Upper lobe of right lung (tissue), 1 donor: ENCODE results near the gene UBE2D1. TPM values are rescaled to one million over a fixed set of nuclear protein-coding genes. Genes with fewer than 3 reads are reported as not detected.

Source experiments
- ATAC-seq: fragments of 200-7000 bp; cut with Tn5 transposase; one replicate; pipeline ENCODE4 v1.9.1; 2020; ENCODE audit warnings: mild to moderate bottlenecking, moderate library complexity
- DNase-seq: peaks from one replicate; pipeline ENCODE4 v3.0.0-alpha.2; 2020
- H3K27ac ChIP-seq: fragments of 200-600 bp; one replicate; pipeline ENCODE4 v1.8.0; 2022
- H3K27me3 ChIP-seq: fragments of 200-600 bp; one replicate; pipeline ENCODE4 v1.8.0; 2022; ENCODE audit warnings: mild to moderate bottlenecking
- H3K36me3 ChIP-seq: fragments of 200-600 bp; one replicate; pipeline ENCODE4 v1.8.0; 2022
- H3K4me1 ChIP-seq: fragments of 200-600 bp; one replicate; pipeline ENCODE4 v1.8.0; 2022
- H3K4me3 ChIP-seq: fragments of 200-600 bp; one replicate; pipeline ENCODE4 v1.8.0; 2022; ENCODE audit warnings: mild to moderate bottlenecking
- H3K9me3 ChIP-seq: fragments of 200-600 bp; one replicate; pipeline ENCODE4 v1.8.0; 2022
- CTCF ChIP-seq: fragments of 200-600 bp; IDR thresholded peaks from one replicate; pipeline ENCODE4 v1.8.0; 2022; ENCODE audit warnings: antibody characterized with exemption
- intact Hi-C: fragments of 100-400 bp; cut with DNase I; formaldehyde crosslinking; loops from one replicate; pipeline ENCODE4 v1.11.0; 2022
- total RNA-seq: library from RNA; stranded (reverse); fragmentation: NEBNext Ultra II Directional; extraction: Animal tissue kit (Norgen Biotek cat#: 25700); gene quantifications from one replicate; pipeline ENCODE4 v1.2.1, GENCODE V29; 2021
- donor health status: DM: no; HTN: yes; CAD: no; lungs with severe emphysema.

Gene UBE2D1
- total RNA-seq, 1 donor from 2014 or later = 18.2 TPM

- no peak overlapping the region for H3K4me3 ChIP-seq
- H3K9me3 ChIP-seq = no peaks in the 10 kb centered on the region
- ATAC-seq (no peak), DNase-seq (no peak)
- H3K4me1 ChIP-seq = no peaks in the 10 kb centered on the region
- H3K27ac ChIP-seq = no peak overlapping the region
- no peaks in the 10 kb centered on the region for H3K36me3 ChIP-seq
- TF ChIP-seq CTCF = no peak
- H3K27me3 ChIP-seq = no peaks in the 10 kb centered on the region
- intact Hi-C loops = no loop called here
These were observed 16.5 kb upstream of the UBE2D1 start for GRCh38 chr10:58318346-58318745.

GRCh38 chr10:58319599-58319998 lies 15.2 kb upstream of the UBE2D1 start:
- Histone ChIP-seq H3K4me1 (no peaks in the 10 kb centered on the region), H3K9me3 (no peaks in the 10 kb centered on the region), H3K36me3 (no peaks in the 10 kb centered on the region), H3K27ac (no peak overlapping the region), H3K4me3 (no peak overlapping the region), H3K27me3 (no peaks in the 10 kb centered on the region)
- intact Hi-C loops = no loop called here
- DNase-seq = no peak
- ATAC-seq = peak; percentile 24
- TF ChIP-seq CTCF = no peak

GRCh38 chr10:58320351-58321049 lies 14.3 kb upstream of the UBE2D1 start:
- no peak for ATAC-seq
- no peak for TF ChIP-seq CTCF
- DNase-seq = no peak
- H3K4me1 ChIP-seq = no peaks in the 10 kb centered on the region
- H3K4me3 ChIP-seq = no peak overlapping the region
- intact Hi-C loops = no loop called here
- H3K36me3 ChIP-seq = no peaks in the 10 kb centered on the region
- H3K9me3 ChIP-seq = no peaks in the 10 kb centered on the region
- no peak overlapping the region for H3K27ac ChIP-seq
- H3K27me3 ChIP-seq = no peaks in the 10 kb centered on the region

- Histone ChIP-seq H3K27ac (no peak overlapping the region), H3K27me3 (no peaks in the 10 kb centered on the region), H3K36me3 (no peaks in the 10 kb centered on the region), H3K9me3 (no peaks in the 10 kb centered on the region), H3K4me3 (no peak overlapping the region), H3K4me1 (no peaks in the 10 kb centered on the region)
- intact Hi-C loops = no loop called here
- no peak for DNase-seq
- peak; percentile 89 for ATAC-seq
- no peak for TF ChIP-seq CTCF
These were observed 12.6 kb upstream of the UBE2D1 start for GRCh38 chr10:58322072-58322834.

- no peaks in the 10 kb centered on the region for H3K36me3 ChIP-seq
- ATAC-seq = no peak
- H3K27ac ChIP-seq = no peak overlapping the region
- H3K4me3 ChIP-seq = no peak overlapping the region
- no peaks in the 10 kb centered on the region for H3K27me3 ChIP-seq
- no peak for DNase-seq
- intact Hi-C loops = no loop called here
- no peak for TF ChIP-seq CTCF
- no peaks in the 10 kb centered on the region for H3K9me3 ChIP-seq
- H3K4me1 ChIP-seq = no peaks in the 10 kb centered on the region
These were observed 12.0 kb upstream of the UBE2D1 start for GRCh38 chr10:58322835-58323209.
